NCI-H82 (cell line): ENCODE measurements around the gene RHBDL1.

Source experiments
- DNase-seq: peaks from one replicate; lab custom pipeline; 2025; lab: John Stamatoyannopoulos, UW

RHBDL1 gene

GRCh38 chr16:657487-657886 lies 18.0 kb upstream of the RHBDL1 start:
- no peak for DNase-seq

- no peak for DNase-seq
Observed at GRCh38 chr16:658679-659571, 16.5 kb upstream of the RHBDL1 start.

- DNase-seq: no peak
Observed at GRCh38 chr16:659618-660017, 15.9 kb upstream of the RHBDL1 start.

GRCh38 chr16:660132-660458 lies 15.4 kb upstream of the RHBDL1 start:
- DNase-seq: no peak

GRCh38 chr16:660459-661183 lies 14.8 kb upstream of the RHBDL1 start:
- peak; percentile 95 for DNase-seq

- no peak for DNase-seq
Observed at GRCh38 chr16:661184-661821, 14.2 kb upstream of the RHBDL1 start.

GRCh38 chr16:662095-662494 lies 13.4 kb upstream of the RHBDL1 start:
- no peak for DNase-seq

- DNase-seq: no peak
Observed at GRCh38 chr16:662597-662996, 12.9 kb upstream of the RHBDL1 start.

GRCh38 chr16:666572-666971 lies 8.9 kb upstream of the RHBDL1 start:
- no peak for DNase-seq

- no peak for DNase-seq
Observed at GRCh38 chr16:667113-667779, 8.2 kb upstream of the RHBDL1 start.

GRCh38 chr16:667780-668518 lies 7.5 kb upstream of the RHBDL1 start, which contains the start of gene RHOT2:
RHOT2 (plus strand) TSS chr16:668132; CDS start chr16:668200, 68 bp downstream.
- DNase-seq: peak; percentile 93

- DNase-seq: peak; percentile 59
Observed at GRCh38 chr16:668519-669171, 6.8 kb upstream of the RHBDL1 start.

GRCh38 chr16:669666-670065 lies 5.8 kb upstream of the RHBDL1 start:
- DNase-seq: no peak

- DNase-seq: no peak
Observed at GRCh38 chr16:670485-671352, 4.8 kb upstream of the RHBDL1 start.

GRCh38 chr16:671353-672131 lies 3.9 kb upstream of the RHBDL1 start:
- peak; percentile 33 for DNase-seq

GRCh38 chr16:672371-672770 lies 3.1 kb upstream of the RHBDL1 start:
- DNase-seq: no peak

- no peak for DNase-seq
Observed at GRCh38 chr16:672851-673250, 2.6 kb upstream of the RHBDL1 start.

- DNase-seq: no peak
Observed at GRCh38 chr16:673399-673991, 2.0 kb upstream of the RHBDL1 start.
